NT2/D1 (cell line): Measurements from ENCODE around the gene ABI2.

Source experiments
- DNase-seq: peaks from one replicate; pipeline ENCODE4 v3.0.0-alpha.2; 2011; ENCODE audit warnings: low read depth, low spot score
- H3K27me3 ChIP-seq: 2 replicates; pipeline ENCODE4 v1.6.0; 2011; ENCODE audit warnings: mild to moderate bottlenecking; ENCODE audit not compliant: insufficient read length, insufficient read depth
- H3K36me3 ChIP-seq: 2 replicates; pipeline ENCODE4 v1.6.1; 2011; ENCODE audit warnings: mild to moderate bottlenecking, low read length, mixed read lengths; ENCODE audit not compliant: insufficient read depth, insufficient read length
- H3K4me1 ChIP-seq: 2 replicates; pipeline ENCODE4 v1.5.1; 2011; ENCODE audit not compliant: insufficient read depth, insufficient read length
- H3K4me3 ChIP-seq: 2 replicates; pipeline ENCODE4 v1.5.1; 2011; ENCODE audit warnings: low read depth; ENCODE audit not compliant: insufficient read length
- H3K9ac ChIP-seq: 2 replicates; pipeline ENCODE4 v1.6.0; 2011; ENCODE audit warnings: low read depth; ENCODE audit not compliant: insufficient read length
- H3K9me3 ChIP-seq: 2 replicates; pipeline ENCODE4 v1.5.1; 2011; ENCODE audit warnings: mild to moderate bottlenecking, low read length; ENCODE audit not compliant: insufficient read depth
- SUZ12 ChIP-seq: IDR thresholded peaks from 2 replicates; pipeline ENCODE4 v1.6.1; 2011; ENCODE audit not compliant: insufficient read length, insufficient read depth; ENCODE audit errors: extremely low read depth
- YY1 ChIP-seq: IDR thresholded peaks from 2 replicates; pipeline ENCODE4 v1.6.1; 2011; ENCODE audit not compliant: insufficient read length, insufficient read depth
- ZNF274 ChIP-seq: IDR thresholded peaks from 2 replicates; pipeline ENCODE4 v1.6.1; 2011; ENCODE audit warnings: mild to moderate bottlenecking, low read depth, low read length

ABI2 gene

GRCh38 chr2:203480623-203481022, 152.4 kb downstream of the ABI2 start:
- DNase-seq = no peak
- Histone ChIP-seq H3K4me1 (no peaks in the 10 kb centered on the region), H3K27me3 (no peaks in the 10 kb centered on the region), H3K9ac (no peak overlapping the region), H3K9me3 (no peaks in the 10 kb centered on the region), H3K4me3 (no peak overlapping the region), H3K36me3 (peaks cover 57% of the 10 kb centered on the region)
- TF ChIP-seq SUZ12 = no peak
- TF ChIP-seq YY1 = no peak
- TF ChIP-seq ZNF274 = no peak

GRCh38 chr2:203484266-203485112, 156.3 kb downstream of the ABI2 start:
- peak; percentile 23 for DNase-seq

GRCh38 chr2:203489531-203489930, 161.3 kb downstream of the ABI2 start:
- no peak overlapping the region for H3K4me3 ChIP-seq
- DNase-seq = no peak
- no peaks in the 10 kb centered on the region for H3K9me3 ChIP-seq
- no peaks in the 10 kb centered on the region for H3K4me1 ChIP-seq
- TF ChIP-seq YY1 = no peak
- TF ChIP-seq ZNF274 = no peak
- no peak for TF ChIP-seq SUZ12
- H3K27me3 ChIP-seq = no peaks in the 10 kb centered on the region
- no peak overlapping the region for H3K9ac ChIP-seq
- peaks cover 55% of the 10 kb centered on the region for H3K36me3 ChIP-seq

More at GRCh38 chr2:203484266-203485112, 156.3 kb downstream of the ABI2 start:
- TF ChIP-seq ZNF274 (no peak), YY1 (no peak), SUZ12 (no peak)
- H3K27me3 ChIP-seq = no peaks in the 10 kb centered on the region
- no peaks in the 10 kb centered on the region for H3K9me3 ChIP-seq
- H3K9ac ChIP-seq = no peak overlapping the region
- peaks cover 54% of the 10 kb centered on the region for H3K36me3 ChIP-seq
- no peaks in the 10 kb centered on the region for H3K4me1 ChIP-seq
- H3K4me3 ChIP-seq = no peak overlapping the region

- Histone ChIP-seq H3K4me3 (no peak overlapping the region), H3K27me3 (no peaks in the 10 kb centered on the region), H3K4me1 (no peaks in the 10 kb centered on the region), H3K9me3 (no peaks in the 10 kb centered on the region), H3K9ac (no peak overlapping the region), H3K36me3 (peaks cover 52% of the 10 kb centered on the region)
- no peak for DNase-seq
- TF ChIP-seq ZNF274 (no peak), SUZ12 (no peak), YY1 (no peak)
Observed at GRCh38 chr2:203490391-203490790, 162.2 kb downstream of the ABI2 start.

- Histone ChIP-seq H3K9ac (no peak overlapping the region), H3K4me3 (no peak overlapping the region), H3K36me3 (peaks cover 42% of the 10 kb centered on the region), H3K27me3 (no peaks in the 10 kb centered on the region), H3K4me1 (no peaks in the 10 kb centered on the region), H3K9me3 (no peaks in the 10 kb centered on the region)
- no peak for DNase-seq
- no peak for TF ChIP-seq SUZ12
- TF ChIP-seq YY1 = no peak
- TF ChIP-seq ZNF274 = no peak
Observed at GRCh38 chr2:203492965-203493364, 164.8 kb downstream of the ABI2 start.
